Immature natural killer cell (primary cell): ENCODE data around the gene IRF9. TPM values are rescaled to one million over a fixed set of nuclear protein-coding genes. Genes with fewer than 3 reads are reported as not detected.

ENCODE experiments used
- polyA plus RNA-seq, 3 donors: library from polyadenylated mRNA; unstranded; fragments of 300-500 nt; fragmentation: Illumina TruSeq; gene quantifications; one replicate each; pipeline ENCODE4 v1.2.3, GENCODE V29; 2021

The IRF9 gene
- polyA plus RNA-seq, 3 donors from 2014 or later, result 48.8 to 123 (median 102) TPM

Other genes starting within 250 kb of the IRF9 start
- 10 to 100 TPM; 26.2 to 33.8 (median 31.0) TPM for gene DHRS4, start 207.5 kb upstream of the IRF9 start, polyA plus RNA-seq
- gene DHRS4L2, start 172.3 kb upstream of the IRF9 start, polyA plus RNA-seq, result 10 to 100 TPM; 14.7 to 22.1 (median 15.8) TPM
- under 1 TPM; 0.09 to 0.82 (median 0.32) TPM for gene CARMIL3, start 109.3 kb upstream of the IRF9 start, polyA plus RNA-seq
- not detected for gene CPNE6, start 89.7 kb upstream of the IRF9 start, polyA plus RNA-seq
- gene PCK2, start 67.0 kb upstream of the IRF9 start, polyA plus RNA-seq, result 10 to 100 TPM in 2 of 3 donors, 1 to 10 TPM in 1; 8.2 to 13.3 (median 12.0) TPM
- 100 to 1,000 TPM in 1 of 3 donors, 10 to 100 TPM in 2; 91.1 to 129 (median 98.2) TPM for gene DCAF11, start 46.5 kb upstream of the IRF9 start, polyA plus RNA-seq
- gene NRL, start 46.3 kb upstream of the IRF9 start, polyA plus RNA-seq, result 1 to 10 TPM; 2.8 to 4.1 (median 3.0) TPM
- gene FITM1, start 30.6 kb upstream of the IRF9 start, polyA plus RNA-seq, result under 1 TPM; 0.28 to 0.90 (median 0.85) TPM
- 1,000 to 10,000 TPM; 1,115 to 1,243 (median 1,240) TPM for gene PSME1, start 25.1 kb upstream of the IRF9 start, polyA plus RNA-seq
- gene EMC9, start 19.7 kb upstream of the IRF9 start, polyA plus RNA-seq, result 10 to 100 TPM; 14.2 to 19.0 (median 17.6) TPM
- gene PSME2, start 14.7 kb upstream of the IRF9 start, polyA plus RNA-seq, result 1,000 to 10,000 TPM in 1 of 3 donors, 100 to 1,000 TPM in 2; 650 to 1,160 (median 776) TPM
- gene RNF31, start 13.8 kb upstream of the IRF9 start, polyA plus RNA-seq, result 10 to 100 TPM; 41.5 to 62.9 (median 59.5) TPM
- gene REC8, start 10.8 kb downstream of the IRF9 start, polyA plus RNA-seq, result 10 to 100 TPM in 1 of 3 donors, 1 to 10 TPM in 2; 1.7 to 15.2 (median 3.8) TPM
- 10 to 100 TPM; 10.1 to 21.0 (median 11.3) TPM for gene IPO4, start 27.6 kb downstream of the IRF9 start, polyA plus RNA-seq
- 10 to 100 TPM; 31.0 to 60.5 (median 42.4) TPM for gene TM9SF1, start 34.2 kb downstream of the IRF9 start, polyA plus RNA-seq
- 1 to 10 TPM in 2 of 3 donors, under 1 TPM in 1; 0.38 to 3.0 (median 3.0) TPM for gene TSSK4, start 44.4 kb downstream of the IRF9 start, polyA plus RNA-seq
- gene CHMP4A, start 52.2 kb downstream of the IRF9 start, polyA plus RNA-seq, result 100 to 1,000 TPM; 162 to 203 (median 168) TPM
- gene MDP1, start 54.8 kb downstream of the IRF9 start, polyA plus RNA-seq, result 10 to 100 TPM; 29.2 to 45.5 (median 29.5) TPM
- 100 to 1,000 TPM; 347 to 503 (median 373) TPM for gene NEDD8, start 71.1 kb downstream of the IRF9 start, polyA plus RNA-seq
- gene GMPR2, start 71.7 kb downstream of the IRF9 start, polyA plus RNA-seq, result 100 to 1,000 TPM in 1 of 3 donors, 10 to 100 TPM in 2; 89.3 to 134 (median 96.0) TPM
- 100 to 1,000 TPM; 248 to 289 (median 249) TPM for gene TINF2, start 81.4 kb downstream of the IRF9 start, polyA plus RNA-seq
- gene TGM1, start 101.9 kb downstream of the IRF9 start, polyA plus RNA-seq, result under 1 TPM in 1 of 3 donors, not detected in 2; 0.41 TPM
- 10 to 100 TPM; 23.3 to 52.0 (median 38.6) TPM for gene RABGGTA, start 110.3 kb downstream of the IRF9 start, polyA plus RNA-seq
- 10 to 100 TPM; 31.4 to 35.9 (median 31.7) TPM for gene DHRS1, start 138.5 kb downstream of the IRF9 start, polyA plus RNA-seq
- 1 to 10 TPM in 2 of 3 donors, not detected in 1; 1.4 to 2.4 TPM for gene NOP9, start 138.6 kb downstream of the IRF9 start, polyA plus RNA-seq
- gene CIDEB, start 146.7 kb downstream of the IRF9 start, polyA plus RNA-seq, result 10 to 100 TPM; 31.6 to 81.9 (median 52.1) TPM
- gene LTB4R2, start 148.9 kb downstream of the IRF9 start, polyA plus RNA-seq, result 1 to 10 TPM; 2.1 to 4.9 (median 3.9) TPM
- 10 to 100 TPM; 12.4 to 13.7 (median 12.7) TPM for gene LTB4R, start 150.2 kb downstream of the IRF9 start, polyA plus RNA-seq
- gene ADCY4, start 173.8 kb downstream of the IRF9 start, polyA plus RNA-seq, result under 1 TPM in 2 of 3 donors, not detected in 1; 0.31 to 0.52 TPM
- 10 to 100 TPM; 13.5 to 21.4 (median 16.0) TPM for gene RIPK3, start 178.7 kb downstream of the IRF9 start, polyA plus RNA-seq
- gene NFATC4, start 206.9 kb downstream of the IRF9 start, polyA plus RNA-seq, result not detected
- gene NYNRIN, start 237.7 kb downstream of the IRF9 start, polyA plus RNA-seq, result under 1 TPM in 2 of 3 donors, not detected in 1; 0.18 TPM